Activated naive CD8-positive, alpha-beta T cell treated with anti-CD3 and anti-CD28 coated beads, Interleukin-2, amount 50 U/mL, for 16 hours (primary cell): ENCODE results near the gene CDH7.

Experiments
- DNase-seq: peaks from one replicate; pipeline ENCODE4 v3.0.0-alpha.2; 2020; ENCODE audit warnings: low read depth, low spot score

The CDH7 gene

DNA sequence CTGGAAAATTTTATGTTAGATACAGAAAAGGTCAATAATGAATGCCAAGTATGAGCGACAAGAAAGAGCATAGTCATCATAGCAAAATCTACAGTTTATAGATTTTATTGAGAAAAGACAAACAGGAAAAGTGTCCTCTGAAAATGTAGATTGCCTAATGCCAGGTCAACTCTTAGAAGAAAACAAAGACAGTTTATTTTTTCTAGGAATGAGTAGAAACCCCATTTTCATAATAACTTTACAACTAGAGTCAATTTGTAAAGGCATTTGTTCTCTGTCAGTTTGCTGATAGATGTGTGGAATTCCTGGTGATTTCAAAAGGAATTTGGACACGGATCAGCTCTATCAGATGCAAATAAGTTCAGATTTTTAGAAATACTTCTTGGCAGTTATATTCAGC lies 16.6 kb downstream of the CDH7 start:
- DNase-seq = no peak

DNA sequence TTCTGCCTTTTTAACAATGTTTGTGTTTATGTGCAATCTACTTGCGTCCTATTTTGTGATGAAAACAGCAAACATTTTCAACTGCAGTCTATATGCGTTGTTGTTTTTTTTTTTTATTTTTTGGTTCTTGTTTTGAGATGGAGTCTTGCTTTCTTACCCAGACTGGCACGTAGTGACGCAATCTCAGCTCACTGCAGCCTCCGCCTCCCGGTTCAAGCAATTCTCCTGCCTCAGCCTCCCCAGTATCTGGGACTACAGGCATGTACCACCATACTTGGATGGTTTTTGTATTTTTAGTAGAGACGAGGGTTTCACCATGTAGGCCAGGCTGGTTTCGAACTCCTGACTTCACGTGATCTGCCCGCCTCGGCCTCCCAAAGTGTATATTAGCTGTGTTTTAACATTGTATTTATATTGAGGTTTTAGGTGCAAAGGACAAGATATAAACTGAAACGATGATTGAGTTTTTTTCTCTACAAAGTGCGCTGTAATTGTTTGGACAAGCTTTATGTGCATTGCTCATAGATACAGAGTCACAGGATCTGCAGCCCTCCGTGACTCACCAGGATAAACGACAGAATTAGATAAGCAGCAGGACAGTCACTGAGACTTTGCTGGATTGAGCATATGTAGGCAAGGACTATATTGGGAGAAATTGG lies 17.4 kb downstream of the CDH7 start:
- no peak for DNase-seq

DNA sequence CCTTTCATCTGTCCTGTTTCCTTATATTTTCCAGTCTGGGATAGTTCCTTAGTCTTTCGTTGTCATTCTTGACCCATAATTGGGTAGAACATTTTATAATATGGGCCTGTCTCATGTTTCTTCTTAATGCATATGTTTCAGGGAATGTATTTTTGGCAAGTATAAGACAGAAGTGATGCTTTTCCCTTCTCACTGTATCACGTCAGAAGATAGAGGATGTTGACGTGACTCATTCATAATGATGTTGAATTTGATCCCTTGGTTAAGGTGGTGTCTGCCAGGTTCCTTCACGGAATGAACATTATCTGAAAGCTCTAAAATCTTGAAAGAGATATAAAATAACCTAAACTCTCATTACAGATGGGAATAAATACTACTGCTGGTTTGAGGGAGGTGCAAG lies 18.8 kb downstream of the CDH7 start:
- no peak for DNase-seq

DNA sequence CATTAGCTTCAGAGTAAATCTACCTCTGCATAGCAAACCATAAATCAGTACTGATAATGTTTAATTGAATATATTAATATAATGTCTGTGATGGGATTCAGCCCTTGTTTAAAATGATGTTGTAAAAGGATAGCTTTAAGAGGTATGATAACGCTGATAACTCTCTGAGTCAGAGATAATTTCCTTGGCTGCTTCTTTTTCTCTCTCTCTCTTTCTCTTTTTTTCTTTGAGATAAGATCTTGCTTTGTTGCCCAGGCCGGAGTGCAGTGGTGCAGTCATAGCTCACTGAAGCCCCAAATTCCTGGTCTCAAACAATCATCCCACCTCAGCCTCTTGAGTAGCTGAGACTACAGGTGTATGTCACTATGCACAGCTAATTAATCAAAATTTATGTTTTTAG lies 35.7 kb downstream of the CDH7 start:
- no peak for DNase-seq

DNA sequence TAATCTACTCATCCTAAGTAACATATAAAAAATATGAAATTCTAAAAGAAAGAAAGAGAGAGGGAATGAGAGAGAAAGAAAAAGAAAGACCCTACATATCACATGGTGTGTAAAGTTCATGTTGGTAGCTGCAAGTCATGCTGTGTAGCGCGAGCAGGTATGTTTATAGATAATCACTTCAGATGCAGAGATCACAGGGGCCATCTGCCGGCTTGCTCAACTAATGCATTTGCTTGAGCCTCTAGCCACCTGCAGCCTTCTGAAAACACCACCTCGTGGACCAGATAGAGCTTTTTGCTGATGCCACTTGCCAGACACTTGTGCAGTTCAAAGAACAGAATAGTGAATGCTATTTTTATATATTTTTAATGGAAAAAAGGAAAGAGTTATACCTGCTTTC lies 37.6 kb downstream of the CDH7 start:
- no peak for DNase-seq

DNA sequence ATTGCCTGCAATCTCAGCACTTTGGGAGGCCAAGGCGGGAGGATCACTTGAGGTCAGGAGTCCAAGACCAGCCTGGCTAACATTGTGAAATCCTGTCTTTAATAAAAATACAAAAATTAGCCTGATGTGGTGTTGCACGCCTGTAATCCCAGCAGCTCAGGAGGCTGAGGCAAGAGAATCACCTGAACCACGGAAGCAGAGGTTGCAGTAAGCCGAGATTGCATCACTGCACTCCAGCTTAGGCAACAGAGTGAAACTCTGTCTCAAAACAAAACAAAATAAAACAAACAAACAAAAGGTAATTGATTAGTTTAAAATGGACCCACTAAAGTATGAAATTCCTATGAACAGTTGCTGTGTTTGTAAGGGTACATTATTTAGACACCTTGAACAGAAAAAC lies 39.8 kb downstream of the CDH7 start:
- DNase-seq = no peak

DNA sequence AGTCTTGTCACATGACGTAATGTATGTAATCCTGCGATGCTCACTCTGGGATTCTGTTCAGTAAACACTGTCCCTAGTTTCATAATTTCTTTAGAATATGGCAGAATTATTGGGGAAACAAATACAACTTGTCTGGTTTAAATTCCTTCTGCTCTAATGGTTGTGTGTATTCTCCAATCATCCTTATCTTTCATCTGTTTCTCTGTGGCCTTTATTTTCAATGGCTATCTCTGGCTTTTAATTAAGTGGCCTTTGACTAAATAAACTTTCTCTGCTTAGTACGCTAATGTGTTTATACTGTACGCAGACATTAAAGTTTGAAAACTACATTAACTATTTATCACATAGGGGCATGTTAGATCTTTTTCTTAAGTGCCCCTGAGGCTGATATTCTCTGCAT lies 40.9 kb downstream of the CDH7 start:
- DNase-seq = no peak

DNA sequence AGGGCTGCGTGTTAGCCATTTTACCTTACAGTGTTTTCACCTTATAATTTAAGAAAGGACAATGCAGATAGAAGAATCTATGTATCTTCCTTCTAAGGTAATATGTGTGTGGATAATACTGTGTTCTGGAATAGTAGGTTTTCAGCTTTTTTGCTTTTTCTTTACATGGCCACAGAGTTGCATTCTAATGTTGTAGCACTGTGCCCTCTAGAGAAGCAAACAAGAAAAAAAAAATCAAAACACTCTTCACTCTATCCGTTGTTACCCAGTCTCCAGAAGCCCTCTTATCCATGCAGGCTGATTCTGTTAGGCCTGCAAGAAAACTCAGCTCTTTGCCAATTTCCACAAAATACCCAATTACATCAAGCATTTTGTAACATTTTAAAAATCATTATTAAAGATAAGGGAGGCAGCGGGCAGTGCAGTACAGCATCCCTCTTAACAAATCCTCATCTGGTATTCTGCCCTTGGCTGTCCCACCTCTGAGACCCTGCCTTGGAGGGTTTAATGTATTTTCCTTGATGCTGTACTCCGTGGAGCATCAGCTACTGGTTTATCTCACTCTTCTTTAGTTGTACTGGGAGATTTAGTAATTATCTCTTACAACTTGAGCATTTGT lies 41.8 kb downstream of the CDH7 start:
- no peak for DNase-seq

DNA sequence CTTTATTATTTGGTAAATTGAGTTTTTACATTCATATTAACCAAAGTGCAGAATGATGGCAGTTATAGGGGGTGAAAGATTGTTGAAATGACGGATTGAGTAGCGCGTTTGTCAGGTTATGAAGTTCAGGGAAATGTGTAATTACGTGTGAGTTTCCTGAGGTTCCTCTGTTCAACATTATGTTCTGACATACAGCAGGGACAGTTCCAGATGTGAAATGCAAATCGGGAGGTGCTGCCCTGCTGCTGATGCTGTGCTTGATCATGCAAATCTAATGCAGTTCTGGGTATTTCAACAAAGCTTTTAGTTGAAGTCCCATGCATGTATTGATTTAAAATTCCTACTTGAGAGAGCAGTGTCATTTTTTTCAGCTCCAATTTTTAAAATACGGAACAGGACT lies 57.9 kb downstream of the CDH7 start:
- no peak for DNase-seq

DNA sequence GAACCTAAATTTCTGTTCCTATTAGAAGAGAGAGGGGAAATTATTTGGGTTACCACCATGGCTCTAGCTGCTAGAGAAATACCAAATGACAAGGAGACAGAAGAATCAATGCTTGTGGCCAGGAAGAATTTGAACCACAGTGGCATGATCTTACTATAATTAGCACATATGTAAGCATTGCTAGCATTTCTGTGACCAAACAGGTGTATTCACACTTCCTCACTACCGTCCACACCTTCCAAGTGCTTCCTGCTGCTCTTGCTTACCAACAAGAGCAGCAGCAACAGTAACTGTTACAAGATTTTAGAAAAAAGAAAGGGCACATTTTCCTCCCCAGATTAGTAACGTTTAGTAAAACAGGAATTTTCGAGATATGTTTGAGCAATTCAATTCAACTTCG lies 60.5 kb downstream of the CDH7 start:
- DNase-seq = no peak

DNA sequence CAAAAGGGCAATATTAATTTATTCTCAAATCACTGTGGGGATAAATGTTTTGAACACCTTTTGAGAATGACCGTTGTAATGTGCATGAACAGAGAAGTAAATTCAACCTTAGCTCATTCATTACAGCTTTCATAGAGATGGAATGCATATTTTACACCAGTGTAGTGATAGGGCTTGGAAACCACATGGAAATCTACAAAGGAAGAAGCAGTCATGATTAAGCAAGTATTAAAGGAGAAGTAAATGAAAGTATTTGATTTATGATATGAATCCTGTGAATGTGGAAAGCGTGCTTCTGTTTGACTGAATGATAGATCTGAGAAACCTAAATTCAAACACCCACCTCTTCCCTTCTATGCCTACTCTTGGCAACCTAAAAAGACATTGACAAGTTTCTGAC lies 64.7 kb downstream of the CDH7 start:
- no peak for DNase-seq

DNA sequence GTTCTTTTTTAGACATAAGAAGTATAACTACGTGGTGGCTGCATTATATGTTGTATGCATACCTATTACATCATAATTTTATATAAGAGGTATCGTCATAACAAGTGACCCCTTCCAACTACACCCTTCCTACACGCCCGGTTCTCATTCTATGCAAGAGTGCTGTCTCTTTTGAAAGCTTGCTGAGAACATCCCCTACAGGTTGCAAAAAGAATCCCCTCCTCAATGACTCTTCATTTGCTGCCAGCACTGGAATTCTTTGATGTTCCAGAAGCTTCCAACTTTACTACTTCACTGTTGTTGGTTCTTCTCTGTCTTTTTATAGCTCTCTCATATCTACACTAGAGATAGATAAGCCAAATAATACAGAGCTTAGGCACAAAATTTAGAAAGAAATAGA lies 66.4 kb downstream of the CDH7 start:
- no peak for DNase-seq

DNA sequence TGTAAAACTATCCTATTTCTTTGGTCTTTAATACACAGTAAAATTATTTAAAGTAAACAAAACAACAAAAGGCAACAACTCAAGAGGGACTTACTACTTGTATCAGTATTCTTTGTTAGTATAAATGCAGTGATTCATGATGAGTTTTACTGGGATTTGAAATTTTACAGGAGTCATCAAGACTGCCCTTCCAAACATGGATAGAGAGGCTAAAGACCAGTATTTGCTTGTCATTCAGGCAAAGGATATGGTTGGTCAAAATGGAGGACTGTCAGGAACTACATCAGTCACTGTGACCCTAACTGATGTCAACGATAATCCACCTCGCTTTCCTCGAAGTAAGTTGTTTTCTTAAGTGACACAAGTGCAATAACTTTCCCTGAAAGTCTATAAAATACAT lies 71.1 kb downstream of the CDH7 start:
- DNase-seq = no peak

DNA sequence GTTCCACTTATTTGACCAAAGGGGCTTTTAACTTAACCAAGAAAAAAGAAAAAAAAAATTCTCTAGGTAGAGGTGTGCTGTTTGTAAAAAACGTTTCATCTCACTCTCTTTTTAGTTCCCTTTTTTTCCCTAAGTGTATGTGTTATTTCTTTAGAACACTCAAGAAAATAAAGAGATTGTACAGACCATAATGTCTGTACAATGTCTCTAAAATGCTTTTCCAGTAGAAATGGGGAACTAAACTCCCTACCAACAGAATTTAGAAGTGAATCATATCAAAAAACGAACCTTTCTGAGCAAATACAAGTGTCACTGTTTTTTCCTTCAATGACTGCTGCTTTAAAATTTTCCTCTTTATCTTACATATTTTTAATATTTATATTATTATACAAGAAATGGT lies 72.0 kb downstream of the CDH7 start:
- no peak for DNase-seq

DNA sequence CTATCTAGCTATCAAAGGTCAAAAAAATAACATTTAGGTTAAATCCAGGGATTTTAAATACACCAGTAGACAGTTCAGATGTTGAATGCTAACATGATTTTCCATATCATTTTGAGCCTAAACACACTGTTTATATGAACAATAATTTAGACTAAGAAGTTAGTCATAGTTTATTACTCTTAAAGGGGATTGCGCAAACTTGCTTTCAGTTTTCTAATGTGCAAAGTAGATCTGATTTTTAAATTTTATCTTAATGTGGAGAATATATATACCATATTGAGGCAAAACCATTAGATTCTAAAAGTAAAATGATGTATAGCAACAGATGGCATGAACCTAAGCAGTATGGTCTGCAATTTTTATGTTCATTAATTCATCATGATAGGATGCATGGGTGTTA lies 76.6 kb downstream of the CDH7 start:
- no peak for DNase-seq

DNA sequence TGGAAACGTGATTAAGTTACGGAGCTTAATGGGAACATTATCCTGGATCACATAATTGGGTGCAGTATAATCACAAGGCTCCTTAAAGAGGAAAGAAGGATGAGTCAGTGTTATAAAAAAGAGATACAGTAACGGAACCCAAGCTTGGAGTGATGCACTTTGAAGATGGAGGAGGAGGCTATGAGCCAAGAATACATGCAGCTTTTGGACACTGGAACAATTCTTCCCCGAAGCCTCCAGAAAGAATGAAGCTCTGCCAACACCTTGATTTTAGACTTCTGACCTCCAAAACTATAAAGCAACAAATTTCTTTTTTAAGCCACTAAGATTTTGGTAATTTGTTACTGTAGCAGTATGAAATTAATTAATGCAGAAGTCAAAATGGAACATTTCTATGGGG lies 85.1 kb downstream of the CDH7 start:
- DNase-seq = no peak

DNA sequence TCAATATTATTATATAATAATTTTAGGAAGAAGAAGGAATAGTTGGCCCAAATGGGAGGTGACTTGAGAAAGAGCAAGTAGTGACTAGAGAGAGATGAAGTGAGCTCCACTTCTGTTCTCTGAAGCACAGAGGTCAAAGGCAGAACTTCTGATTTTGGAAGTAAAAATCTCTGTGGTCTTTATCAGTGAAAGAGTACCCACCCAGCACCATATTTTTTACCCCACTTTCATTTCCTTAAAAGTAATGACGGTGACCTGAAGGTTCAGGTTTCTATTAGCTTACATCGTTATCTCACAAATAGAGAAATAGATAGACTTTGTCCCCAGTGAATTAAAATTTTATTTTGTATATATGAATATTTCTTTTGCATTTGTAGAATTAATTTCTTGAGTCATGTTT lies 95.3 kb downstream of the CDH7 start:
- DNase-seq = no peak

DNA sequence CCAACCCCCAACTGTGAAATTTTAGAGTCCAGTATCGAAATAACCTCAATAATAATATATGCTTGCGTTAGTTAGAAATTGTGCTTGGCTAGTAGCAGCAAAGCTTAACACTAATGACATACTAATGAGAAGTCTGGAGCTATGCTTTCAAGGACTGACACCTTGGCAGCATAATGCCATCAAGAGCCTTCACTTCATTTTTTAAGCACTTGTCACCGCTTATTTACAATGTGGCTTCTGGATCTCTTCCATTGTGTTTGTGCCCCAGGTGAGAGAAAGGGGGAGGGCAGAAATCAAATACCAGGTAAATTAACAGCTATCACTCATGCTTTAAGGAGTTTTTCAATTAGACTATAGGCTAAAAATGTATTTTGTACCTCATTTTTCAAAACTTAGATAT lies 101.5 kb downstream of the CDH7 start:
- DNase-seq = no peak

DNA sequence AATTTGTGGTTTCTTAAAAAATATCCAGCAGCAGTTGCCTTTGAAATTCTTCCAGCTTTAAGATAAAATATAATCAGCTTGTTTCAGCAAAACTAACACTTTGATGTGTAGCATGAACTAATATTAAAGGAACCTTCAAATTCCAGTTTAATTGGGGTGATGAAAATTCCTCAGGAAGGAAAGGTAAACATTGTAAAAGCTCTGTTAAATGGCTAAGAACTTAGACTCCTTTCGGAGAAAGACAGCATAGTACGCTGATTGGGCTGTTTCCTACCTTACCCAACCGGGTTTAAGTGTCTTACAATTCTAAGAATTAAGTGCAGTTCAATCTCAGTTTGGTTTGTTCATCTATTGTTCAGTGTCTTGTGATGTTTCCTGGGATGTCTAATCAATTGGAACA lies 108.3 kb downstream of the CDH7 start:
- no peak for DNase-seq

DNA sequence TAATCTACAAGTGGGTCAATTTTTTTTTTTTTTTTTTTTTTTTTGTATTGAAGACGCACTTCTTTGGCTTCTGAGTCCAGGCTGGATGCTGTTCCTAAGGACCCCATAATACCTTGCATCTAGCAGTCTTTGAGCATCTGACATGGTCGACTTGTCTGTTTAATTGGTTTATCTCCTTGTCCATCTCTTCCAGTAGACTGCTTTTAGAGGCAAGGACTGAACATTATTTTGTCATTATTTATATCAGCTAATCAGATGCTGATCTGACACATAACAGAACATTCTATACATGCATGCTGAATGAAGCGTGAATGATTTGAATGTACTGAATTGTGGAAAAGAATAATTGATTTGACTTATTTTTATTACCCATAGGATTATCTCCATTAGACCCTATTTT lies 118.7 kb downstream of the CDH7 start:
- no peak for DNase-seq

DNA sequence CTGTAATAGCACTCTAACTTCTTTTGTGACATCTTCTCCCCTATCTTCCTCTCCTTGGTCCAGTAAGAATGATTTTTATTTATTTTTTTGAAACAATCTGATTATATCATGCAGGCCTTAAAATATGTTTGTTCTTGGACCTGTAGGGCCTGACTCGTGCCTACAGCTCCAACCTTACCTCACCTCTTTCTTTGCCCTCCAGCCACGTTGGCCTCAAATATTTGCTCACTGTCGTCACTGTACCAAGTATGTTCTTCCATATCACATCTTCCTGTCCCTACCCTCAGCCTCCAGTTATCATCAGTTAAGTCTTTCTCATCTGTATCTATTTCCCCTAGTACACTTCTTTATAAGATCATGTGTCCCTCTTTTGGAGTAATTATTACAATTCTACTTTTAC lies 125.5 kb downstream of the CDH7 start:
- no peak for DNase-seq

DNA sequence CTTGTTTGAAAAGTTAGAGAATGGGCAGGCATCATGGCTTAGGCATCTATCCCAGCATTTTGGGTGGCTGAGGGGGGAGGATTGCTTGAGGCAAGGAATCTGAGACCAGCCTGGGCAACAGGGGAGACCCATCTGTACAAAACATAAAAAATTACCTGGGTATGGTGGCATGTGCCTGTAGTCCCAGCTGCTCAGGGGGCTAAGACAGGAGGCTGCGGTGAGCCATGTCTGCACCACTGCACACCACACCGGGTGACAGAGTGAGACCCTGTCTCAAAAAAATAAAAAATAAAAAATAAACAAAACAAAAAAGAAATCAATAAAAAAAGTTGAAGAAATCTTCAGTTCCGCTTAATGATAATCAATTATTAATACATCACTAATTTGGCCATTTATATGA lies 146.5 kb downstream of the CDH7 start:
- no peak for DNase-seq

DNA sequence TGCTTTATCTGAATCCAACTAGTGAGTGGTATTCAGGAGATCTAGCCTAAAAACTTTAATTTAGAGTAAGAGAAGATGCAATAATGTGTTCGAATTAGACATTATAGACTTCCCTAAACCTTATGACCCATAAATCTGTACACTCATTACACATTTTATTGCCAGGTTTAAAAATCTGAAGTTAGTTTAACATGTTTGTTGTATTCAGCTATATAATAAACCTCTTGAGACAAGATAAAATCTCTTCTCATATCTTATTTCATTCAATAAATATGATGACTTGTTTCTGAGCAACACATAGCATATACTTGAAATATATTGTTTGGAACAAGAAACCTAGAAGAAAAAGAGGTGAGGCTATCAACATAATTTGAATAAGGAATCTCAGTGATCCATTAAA lies 150.7 kb downstream of the CDH7 start:
- DNase-seq = no peak

DNA sequence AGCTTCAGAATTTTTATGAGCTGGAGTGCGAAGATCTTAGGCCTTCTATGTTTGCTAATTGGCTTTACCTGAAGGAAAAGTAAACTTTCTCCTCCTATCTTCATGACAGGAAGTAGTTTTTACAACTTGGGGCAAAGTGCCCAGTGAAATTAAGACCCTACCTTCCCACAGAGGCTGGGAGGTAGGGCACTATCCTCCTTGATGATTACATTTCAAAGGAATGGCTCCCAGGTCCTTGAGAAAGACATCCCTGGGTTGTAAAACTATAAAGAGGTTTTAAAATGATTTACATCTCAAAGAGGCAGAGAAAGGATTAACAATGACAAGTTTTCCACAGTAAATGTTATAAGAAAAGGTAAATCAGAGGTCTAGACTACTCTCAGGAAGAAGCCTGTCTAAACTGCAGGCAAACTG lies 155.8 kb downstream of the CDH7 start:
- DNase-seq = no peak
